Measurements from ENCODE around the gene LAMB1.

The LAMB1 gene

GRCh38 chr7:107940951-107941350 is 62.0 kb downstream of the LAMB1 start:
- no peak overlapping the region for H3K4me3 ChIP-seq (ENCODE audit: low read depth, low read length)
- H3K36me3 ChIP-seq = peaks cover 95% of the 10 kb centered on the region
- H3K4me1 ChIP-seq = no peaks in the 10 kb centered on the region
- no peak for DNase-seq
- no peaks in the 10 kb centered on the region for H3K9me3 ChIP-seq
- TF ChIP-seq CTCF (IDR thresholded peaks at IDR 0.05; ENCODE audit: low read depth, low read length) = no peak
- H3K27me3 ChIP-seq = no peaks in the 10 kb centered on the region; the same call in 1 of the 2 replicates

- no peaks in the 10 kb centered on the region for H3K4me1 ChIP-seq
- no peaks in the 10 kb centered on the region for H3K9me3 ChIP-seq
- no peaks in the 10 kb centered on the region; the same call in 1 of the 2 replicates for H3K27me3 ChIP-seq
- no peak overlapping the region for H3K4me3 ChIP-seq (ENCODE audit: low read depth, low read length)
- H3K36me3 ChIP-seq = peaks cover 94% of the 10 kb centered on the region
- DNase-seq = no peak
- TF ChIP-seq CTCF (IDR thresholded peaks at IDR 0.05; ENCODE audit: low read depth, low read length) = no peak
Measured at GRCh38 chr7:107939573-107940489, 63.1 kb downstream of the LAMB1 start.

GRCh38 chr7:107938456-107939250 is 64.3 kb downstream of the LAMB1 start:
- H3K4me1 ChIP-seq = no peaks in the 10 kb centered on the region
- TF ChIP-seq CTCF (IDR thresholded peaks at IDR 0.05; ENCODE audit: low read depth, low read length) = no peak
- H3K4me3 ChIP-seq (ENCODE audit: low read depth, low read length) = no peak overlapping the region
- H3K9me3 ChIP-seq = no peaks in the 10 kb centered on the region
- DNase-seq = no peak
- peaks cover 92% of the 10 kb centered on the region for H3K36me3 ChIP-seq
- H3K27me3 ChIP-seq = no peaks in the 10 kb centered on the region; the same call in 1 of the 2 replicates

DNA sequence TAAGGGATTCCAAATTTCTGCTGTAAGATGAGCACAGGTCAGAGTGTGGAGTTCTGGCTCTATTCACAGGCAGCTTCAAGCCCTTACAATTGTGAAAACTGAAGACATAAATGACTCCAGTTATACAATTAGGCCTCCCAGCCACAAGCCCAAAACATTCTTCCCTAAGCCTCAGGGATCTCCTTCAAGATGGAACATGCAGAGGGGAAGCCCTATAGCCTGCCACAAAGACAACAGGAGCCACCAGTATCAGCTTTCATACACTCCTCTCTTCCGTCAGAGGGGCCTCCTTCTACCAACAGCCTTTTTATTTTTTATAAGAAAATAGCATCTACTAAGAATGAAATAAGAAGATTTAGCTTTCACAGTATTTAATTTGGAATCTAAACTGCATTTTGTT is 65.4 kb downstream of the LAMB1 start:
- TF ChIP-seq CTCF (IDR thresholded peaks at IDR 0.05; ENCODE audit: low read depth, low read length) = no peak
- H3K27me3 ChIP-seq = no peaks in the 10 kb centered on the region
- no peak overlapping the region for H3K4me3 ChIP-seq (ENCODE audit: low read depth, low read length)
- no peak for DNase-seq
- peaks cover 4% of the 10 kb centered on the region; the same call in 1 of the 2 replicates for H3K4me1 ChIP-seq
- H3K36me3 ChIP-seq = peaks cover 92% of the 10 kb centered on the region
- H3K9me3 ChIP-seq = no peaks in the 10 kb centered on the region

- peaks cover 95% of the 10 kb centered on the region for H3K36me3 ChIP-seq
- peaks cover 9% of the 10 kb centered on the region for H3K4me1 ChIP-seq
- no peak for DNase-seq
- no peak overlapping the region for H3K4me3 ChIP-seq (ENCODE audit: low read depth, low read length)
- H3K27me3 ChIP-seq = no peaks in the 10 kb centered on the region
- no peak for TF ChIP-seq CTCF (IDR thresholded peaks at IDR 0.05; ENCODE audit: low read depth, low read length)
- no peaks in the 10 kb centered on the region for H3K9me3 ChIP-seq
Measured at GRCh38 chr7:107936312-107936711, 66.6 kb downstream of the LAMB1 start.

Measured in BE2C (cell line).